Mammary epithelial cell (primary cell): ENCODE results near the gene SH2D3A.

Source experiments
- CTCF ChIP-seq, 2 donors: IDR thresholded peaks in 1 of 2; conservative IDR thresholded peaks in 1 of 2; 2 replicates each; pipeline ENCODE4 v1.5.1; 2011 to 2012; ENCODE audit warnings: inconsistent platforms in 2 of 2, low read length in 2 of 2, mild to moderate bottlenecking in 2 of 2, control low read depth in 1 of 2, low read depth in 1 of 2; ENCODE audit not compliant: insufficient read depth in 1 of 2; ENCODE audit errors: extremely low read depth in 1 of 2
- EZH2 ChIP-seq: IDR thresholded peaks from 2 replicates; pipeline ENCODE4 v1.6.1; 2012; ENCODE audit warnings: low read length, inconsistent platforms, borderline replicate concordance

GRCh38 chr19:6719540-6719861 is 47.7 kb downstream of the SH2D3A start:
- no peak for TF ChIP-seq CTCF (conservative IDR thresholded peaks at IDR 0.05 in 1 of 2, IDR thresholded peaks at IDR 0.05 in 1 of 2; ENCODE audit: extremely low read depth in 1 of 2, insufficient read depth in 1 of 2, low read depth in 1 of 2, low read length in 2 of 2)
- no peak for TF ChIP-seq EZH2
